DMS53 treated with DMSO at 0.1 percent for 48 hours (cell line): ENCODE measurements around the gene FARP1.

Experiments used
- DNase-seq: peaks from one replicate; lab custom pipeline; 2025; ENCODE audit not compliant: unreplicated experiment; lab: John Stamatoyannopoulos, UW

FARP1 gene

DNA sequence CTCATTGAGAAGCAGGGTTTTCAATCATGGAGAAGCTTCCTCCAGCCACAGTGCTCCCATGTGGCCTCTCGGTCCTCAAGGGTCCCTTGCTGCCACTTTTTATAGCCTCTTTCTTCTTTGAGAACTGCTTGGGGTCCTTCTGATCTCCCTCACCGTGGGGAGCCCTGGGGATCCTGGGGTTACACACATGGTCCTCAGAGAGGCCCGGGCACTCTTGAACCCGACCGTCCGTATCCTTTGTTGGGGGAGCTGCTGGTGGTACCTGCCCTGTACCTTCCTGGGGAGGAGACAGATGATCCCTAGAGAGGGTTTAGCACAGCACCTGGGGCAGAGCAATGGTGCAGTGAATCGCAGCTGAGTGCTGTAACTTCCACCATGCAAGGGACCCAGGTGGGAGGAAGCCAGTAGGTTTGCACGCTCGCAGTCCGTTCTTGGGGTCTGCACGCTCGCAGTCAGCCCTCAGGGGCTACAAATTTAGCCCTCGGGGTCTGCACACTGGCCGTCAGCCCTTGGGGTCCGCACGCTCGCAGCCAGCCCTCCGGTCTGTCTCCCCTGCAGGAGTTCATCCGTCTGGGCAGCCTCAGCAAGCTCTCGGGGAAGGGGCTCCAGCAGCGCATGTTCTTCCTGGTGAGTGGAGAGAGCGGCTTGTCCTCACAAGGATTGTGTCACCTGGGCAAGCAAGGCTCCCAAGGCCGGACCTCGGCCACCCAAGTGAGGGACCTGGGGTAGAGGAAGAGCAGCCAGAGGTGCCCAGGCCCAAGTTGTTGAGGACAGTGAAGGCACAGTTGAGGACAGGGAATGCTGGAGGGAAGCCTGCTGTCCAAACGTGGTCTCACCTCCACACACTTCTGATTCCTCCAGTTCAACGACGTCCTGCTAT, 295.6 kb downstream of the FARP1 start:
- DNase-seq: no peak

DNA sequence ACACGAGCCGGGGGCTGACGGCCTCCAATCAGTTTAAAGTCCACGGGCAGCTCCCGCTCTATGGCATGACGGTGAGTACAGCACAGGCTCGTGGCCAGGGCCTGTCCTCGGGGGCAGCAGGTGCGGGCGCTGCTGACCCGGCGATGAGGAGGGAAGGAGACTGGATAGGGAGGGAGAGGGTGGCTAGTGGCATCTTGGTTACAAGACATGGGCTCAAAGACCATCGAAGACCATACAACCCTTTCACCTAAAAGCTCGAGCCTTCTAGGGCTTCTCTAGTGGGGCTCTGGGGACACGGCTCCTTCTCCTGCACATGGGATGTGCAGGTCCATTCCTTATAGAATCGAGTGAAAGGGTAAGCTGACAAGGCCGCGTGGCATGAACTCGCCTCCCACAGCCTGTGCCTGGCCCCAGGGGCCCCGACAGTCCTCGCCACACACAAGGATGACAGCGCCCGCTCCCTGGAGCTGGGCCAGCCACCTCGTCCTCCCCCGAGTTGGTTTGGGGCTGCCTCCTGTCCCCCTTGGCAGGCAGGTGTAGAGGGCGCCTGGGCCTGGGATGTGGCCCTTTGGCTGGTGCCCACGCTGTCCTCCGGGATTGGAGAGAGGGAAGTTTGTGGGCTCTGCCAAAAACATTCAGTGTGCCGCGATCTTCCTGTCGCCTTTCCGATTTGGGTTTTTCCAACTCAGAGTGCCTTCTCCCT, 296.4 kb downstream of the FARP1 start:
- DNase-seq: no peak

DNA sequence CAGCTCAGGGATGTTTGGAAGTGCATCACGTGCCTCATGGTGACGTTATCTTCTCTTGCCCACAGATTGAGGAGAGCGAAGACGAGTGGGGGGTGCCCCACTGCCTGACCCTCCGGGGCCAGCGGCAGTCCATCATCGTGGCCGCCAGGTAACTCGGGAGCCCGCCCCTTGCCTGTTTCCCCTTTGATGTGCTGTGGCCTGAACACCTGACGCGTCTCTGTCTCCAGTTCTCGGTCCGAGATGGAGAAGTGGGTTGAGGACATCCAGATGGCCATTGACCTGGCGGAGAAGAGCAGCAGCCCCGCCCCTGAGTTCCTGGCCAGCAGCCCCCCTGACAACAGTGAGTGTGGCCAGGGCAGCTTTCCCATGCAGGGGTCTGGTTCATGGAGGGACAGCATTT, 297.0 kb downstream of the FARP1 start:
- no peak for DNase-seq

DNA sequence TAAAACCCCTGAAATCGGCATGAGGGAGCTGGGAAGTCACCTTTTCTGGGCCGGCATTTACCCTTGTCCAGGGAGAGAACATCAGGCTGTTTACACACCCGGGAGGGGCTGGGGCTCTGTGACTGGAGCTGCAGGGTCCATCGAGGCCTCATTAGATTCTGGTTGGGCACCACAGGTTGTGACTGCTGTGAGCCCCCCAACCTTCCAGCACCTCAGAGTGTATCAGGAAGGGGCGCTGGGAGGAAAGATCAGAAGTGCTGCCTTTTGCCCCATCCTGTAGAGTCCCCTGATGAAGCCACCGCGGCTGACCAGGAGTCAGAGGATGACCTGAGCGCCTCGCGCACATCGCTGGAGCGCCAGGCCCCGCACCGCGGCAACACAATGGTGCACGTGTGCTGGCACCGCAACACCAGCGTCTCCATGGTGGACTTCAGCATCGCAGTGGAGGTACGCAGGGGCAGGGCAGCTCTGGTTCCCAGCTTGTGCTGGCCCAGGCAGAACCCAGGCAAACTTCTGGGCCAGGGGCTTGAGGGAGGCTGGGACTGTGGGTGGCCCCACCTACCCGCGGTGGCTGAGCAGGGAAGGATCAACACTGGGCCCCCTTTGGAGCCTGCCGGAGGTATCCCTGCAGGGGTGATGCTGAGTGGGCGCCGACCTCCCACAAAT, 297.6 kb downstream of the FARP1 start:
- no peak for DNase-seq

- no peak for DNase-seq
These were observed 298.3 kb downstream of the FARP1 start for GRCh38 chr13:98441056-98441676.

- DNase-seq: no peak
These were observed 299.7 kb downstream of the FARP1 start for GRCh38 chr13:98442391-98443230.

GRCh38 chr13:98443329-98443728, 300.4 kb downstream of the FARP1 start:
- no peak for DNase-seq

DNA sequence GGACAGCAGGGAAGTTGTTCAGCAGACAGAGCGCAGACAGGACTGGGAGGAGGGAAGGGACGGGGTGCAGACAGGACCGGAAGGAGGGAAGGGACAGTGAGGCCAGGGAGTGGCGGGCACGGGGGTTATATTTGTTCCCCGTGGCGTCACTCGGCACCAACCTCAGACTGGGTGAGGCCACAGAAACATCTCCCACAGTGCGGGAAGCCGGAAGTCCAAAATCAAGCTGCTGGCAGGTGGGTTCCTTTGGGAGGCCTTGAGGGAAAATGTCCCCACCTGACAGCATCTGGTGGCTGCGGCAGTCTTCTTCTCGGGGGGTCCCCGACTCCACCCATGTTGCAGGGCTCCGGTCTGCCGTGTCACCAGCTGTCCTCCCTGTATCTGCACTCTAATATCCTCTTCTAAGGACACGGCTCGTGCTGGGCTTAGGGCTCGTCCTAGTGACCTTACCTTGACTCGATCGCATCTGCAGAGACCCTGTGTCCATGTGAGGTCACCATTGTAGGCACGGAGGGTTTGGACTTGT, 301.0 kb downstream of the FARP1 start:
- no peak for DNase-seq

DNA sequence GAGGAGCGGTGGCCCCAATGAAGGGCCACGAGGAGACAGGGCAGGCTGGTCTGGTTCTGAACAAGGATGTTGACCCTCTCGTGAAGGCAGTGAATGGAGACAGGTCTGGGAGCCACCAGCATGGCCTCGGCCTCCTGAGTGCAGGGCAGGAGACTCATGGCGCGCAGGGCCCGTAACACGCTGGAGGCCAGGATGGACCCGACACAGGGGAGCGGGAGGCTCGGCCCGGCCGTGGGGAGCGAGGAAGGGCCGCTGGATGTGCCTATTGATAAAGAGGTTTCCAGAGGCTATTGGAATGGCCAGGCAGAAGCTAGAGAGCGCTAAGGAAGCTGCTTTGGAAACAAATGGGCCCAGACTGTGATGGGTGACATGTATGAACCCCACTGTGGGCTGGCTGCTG, 301.5 kb downstream of the FARP1 start:
- DNase-seq: no peak

- DNase-seq: no peak
These were observed 302.7 kb downstream of the FARP1 start for GRCh38 chr13:98445340-98446233.

GRCh38 chr13:98446234-98446621, 303.3 kb downstream of the FARP1 start:
- no peak for DNase-seq

DNA sequence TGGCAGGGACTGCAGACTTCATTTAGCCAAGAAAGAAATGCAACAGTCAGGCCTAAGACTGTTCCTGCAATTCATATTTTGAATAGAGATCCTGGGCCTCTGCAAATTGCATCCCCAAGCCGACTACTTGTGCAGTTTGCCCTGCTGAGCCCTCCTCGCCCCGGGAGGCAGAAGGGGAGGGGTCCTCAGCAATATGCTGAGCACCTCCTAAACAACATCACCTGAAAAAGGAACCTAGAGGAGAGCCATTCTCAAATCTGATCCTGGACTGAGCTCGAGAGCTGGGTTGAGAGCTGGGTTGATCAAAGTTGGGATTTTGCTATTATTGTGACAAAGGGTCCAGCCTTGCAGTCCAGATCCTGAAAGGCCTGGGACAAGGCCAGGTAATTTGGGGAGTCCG, 304.2 kb downstream of the FARP1 start:
- DNase-seq: no peak

DNA sequence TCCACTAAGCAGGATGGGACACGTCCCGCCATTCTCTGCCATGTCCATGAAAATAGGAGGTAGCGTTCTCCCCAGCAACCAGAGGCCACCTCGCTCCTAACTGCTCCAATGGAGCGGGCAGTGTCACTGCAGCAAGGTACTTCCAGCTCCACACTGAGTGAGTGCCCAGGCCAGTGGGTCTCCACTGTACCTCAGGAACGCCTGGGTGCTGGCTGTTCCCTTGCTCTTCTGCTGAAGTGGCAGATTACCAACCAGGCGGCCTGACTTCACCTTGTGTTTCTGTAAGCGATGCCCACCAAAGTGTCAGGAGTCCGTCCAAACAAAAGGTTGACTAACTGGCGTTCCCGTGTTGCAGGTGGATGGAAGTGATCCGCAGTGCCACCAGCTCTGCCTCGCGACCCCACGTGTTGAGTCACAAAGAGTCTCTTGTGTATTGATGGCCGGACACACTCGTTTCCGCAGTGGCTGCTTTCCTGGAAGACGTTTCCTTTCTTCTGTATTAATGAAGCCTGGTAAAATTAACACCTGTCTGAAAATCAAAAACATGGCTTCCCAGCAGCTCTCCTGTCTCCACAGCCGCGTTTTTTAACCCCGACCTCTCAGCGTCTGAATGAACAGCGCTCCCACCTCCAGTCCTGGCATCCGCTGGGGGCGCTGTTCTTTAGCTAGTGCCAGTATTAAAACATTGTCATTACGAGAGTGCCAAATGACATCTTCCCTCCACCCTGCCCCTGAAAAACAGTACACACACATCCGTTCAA, 305.2 kb downstream of the FARP1 start:
- no peak for DNase-seq

DNA sequence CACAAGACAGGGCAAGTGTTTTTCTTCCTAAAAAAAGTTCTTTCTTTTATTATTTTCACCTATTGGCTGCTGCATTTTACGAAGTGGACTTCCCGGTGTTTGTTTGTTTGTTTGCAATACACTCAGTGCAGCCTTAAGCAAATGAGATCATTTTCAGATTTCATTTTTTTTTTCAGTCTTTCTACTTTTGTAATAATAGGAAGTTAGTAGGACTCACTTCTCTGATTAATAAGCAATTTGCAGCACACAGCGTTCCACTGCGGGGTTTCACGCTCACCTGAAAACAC, 305.7 kb downstream of the FARP1 start:
- no peak for DNase-seq

- DNase-seq: no peak
These were observed 306.4 kb downstream of the FARP1 start for GRCh38 chr13:98449273-98449672.

DNA sequence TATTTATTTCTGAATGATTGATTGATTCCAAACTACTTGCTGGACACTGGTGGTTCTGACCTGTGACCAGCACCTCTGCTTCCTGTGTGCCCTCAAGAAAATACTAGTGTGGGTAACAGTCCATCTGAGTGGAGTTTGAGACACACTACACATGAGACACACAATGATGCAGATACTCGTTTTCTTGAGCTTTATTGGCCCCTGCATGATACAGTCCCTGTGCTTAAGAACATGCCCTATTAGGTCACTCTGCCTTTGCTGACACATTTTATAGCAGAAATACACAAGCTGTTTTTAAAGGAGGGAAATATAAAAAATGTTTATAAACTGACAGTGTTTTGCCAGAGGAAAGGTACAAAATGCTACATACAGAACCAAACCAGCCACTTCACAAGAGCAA, 307.1 kb downstream of the FARP1 start:
- no peak for DNase-seq

DNA sequence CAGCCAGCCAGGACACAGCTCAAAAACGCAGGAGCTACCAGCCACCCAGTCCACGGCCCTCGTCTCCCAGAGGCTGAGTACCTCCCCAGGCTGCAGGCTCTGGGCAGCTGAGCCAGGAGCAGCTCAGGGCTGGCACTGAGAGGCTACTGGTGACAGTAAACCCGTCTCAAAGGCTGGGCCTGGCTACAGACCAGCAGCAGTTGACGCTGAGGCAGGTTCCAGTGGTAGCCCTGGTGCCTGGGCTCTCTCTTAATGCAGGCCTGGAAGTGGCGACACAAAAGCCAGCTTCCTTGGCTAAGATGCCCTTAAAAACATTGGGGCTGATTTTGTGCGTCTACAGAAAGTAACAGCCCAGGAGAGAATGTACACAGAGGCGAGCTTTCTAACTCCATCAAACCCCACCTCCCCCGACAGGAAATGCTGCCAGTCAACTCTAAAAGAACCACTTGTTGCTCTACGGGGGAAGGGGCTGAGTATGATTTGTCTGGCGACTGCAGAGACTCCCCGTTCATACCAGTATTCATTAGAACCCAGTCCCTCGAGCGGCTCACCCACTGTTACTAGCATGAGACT, 307.7 kb downstream of the FARP1 start:
- no peak for DNase-seq

GRCh38 chr13:98451676-98452470, 309.0 kb downstream of the FARP1 start:
- no peak for DNase-seq
